ENCODE measurements around the gene GTF2F1.

DNA sequence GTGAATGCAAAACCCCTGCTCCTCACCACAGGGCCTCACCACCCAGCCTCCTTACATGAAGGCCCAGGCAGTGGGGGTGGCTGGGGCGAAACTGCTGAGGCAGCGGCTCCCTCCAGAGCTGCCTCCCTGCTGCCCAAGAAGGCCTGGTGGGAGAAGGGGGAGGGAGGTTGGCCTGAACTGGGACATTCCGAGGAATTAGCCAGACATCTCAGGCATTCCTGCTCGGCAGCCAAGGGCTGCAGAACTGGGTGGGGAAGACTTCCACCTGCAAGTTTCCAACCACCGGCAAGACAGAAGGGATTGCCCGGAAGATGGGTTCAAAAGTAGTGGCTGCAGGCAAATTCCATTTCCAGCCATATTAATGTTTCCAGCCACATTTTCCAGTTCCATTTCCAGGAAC is 14.9 kb downstream of the GTF2F1 start:
- TF ChIP-seq CTCF (IDR thresholded peaks at IDR 0.05) (no peak), POLR2A (IDR thresholded peaks at IDR 0.05) (no peak), EP300 (IDR thresholded peaks at IDR 0.05) (no peak)
